Measurements from ENCODE around the gene TCP11L2. TPM values are rescaled to one million over a fixed set of nuclear protein-coding genes. Genes with fewer than 3 reads are reported as not detected.

The TCP11L2 gene
- polyA plus RNA-seq, 3 donors: 23.5 to 37.3 (median 35.8) TPM

DNA sequence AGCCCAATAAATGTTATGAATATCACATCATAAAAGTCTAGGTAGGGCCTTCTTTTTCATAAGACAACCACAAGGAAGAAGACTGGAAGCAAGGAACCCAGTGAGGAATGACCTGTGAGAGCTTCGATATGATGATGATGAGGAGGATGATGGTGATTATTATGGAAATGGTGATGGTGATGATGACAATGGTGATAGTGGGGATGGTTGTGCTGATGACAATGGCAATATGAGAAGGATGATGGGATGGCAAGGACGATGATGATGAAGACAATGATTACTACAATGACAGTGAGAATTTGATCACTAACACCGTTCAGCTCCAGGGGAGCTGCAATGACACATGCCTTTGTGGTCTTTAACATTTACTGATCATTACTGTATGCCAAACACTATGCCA, 47.0 kb upstream of the TCP11L2 start:
- Mint-ChIP-seq H3K9me3 (peaks cover 0 to 6% (median 0%) of the 10 kb centered on the region in 7 donors), H3K4me1 (peaks cover 25% of the 10 kb centered on the region), H3K36me3 (peaks cover 3 to 4% of the 10 kb centered on the region in 2 donors), H3K27me3 (ENCODE audit: low read depth in 3 of 3) (peaks cover 0 to 3% (median 0%) of the 10 kb centered on the region in 3 donors), H3K4me3 (no peak overlapping the region), H3K27ac (no peak overlapping the region)
- H3K4me2 ChIP-seq (replicated peaks; ENCODE audit: extremely low read depth, low read length, poor library complexity, severe bottlenecking): no peak overlapping the region
- no peaks in the 10 kb centered on the region for H3K27me3 ChIP-seq (ENCODE audit: control insufficient read depth in 2 of 2, insufficient read depth in 2 of 2, low read length in 2 of 2)
- no peaks in the 10 kb centered on the region for H3K36me3 ChIP-seq (replicated peaks in 1 of 2; ENCODE audit: control insufficient read depth in 1 of 2, insufficient read depth in 2 of 2, low read length in 2 of 2)
- H4K20me1 ChIP-seq (ENCODE audit: insufficient read depth, low read length): no peaks in the 10 kb centered on the region
- TF ChIP-seq, protein P1, sequence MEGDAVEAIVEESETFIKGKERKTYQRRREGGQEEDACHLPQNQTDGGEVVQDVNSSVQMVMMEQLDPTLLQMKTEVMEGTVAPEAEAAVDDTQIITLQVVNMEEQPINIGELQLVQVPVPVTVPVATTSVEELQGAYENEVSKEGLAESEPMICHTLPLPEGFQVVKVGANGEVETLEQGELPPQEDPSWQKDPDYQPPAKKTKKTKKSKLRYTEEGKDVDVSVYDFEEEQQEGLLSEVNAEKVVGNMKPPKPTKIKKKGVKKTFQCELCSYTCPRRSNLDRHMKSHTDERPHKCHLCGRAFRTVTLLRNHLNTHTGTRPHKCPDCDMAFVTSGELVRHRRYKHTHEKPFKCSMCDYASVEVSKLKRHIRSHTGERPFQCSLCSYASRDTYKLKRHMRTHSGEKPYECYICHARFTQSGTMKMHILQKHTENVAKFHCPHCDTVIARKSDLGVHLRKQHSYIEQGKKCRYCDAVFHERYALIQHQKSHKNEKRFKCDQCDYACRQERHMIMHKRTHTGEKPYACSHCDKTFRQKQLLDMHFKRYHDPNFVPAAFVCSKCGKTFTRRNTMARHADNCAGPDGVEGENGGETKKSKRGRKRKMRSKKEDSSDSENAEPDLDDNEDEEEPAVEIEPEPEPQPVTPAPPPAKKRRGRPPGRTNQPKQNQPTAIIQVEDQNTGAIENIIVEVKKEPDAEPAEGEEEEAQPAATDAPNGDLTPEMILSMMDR (IDR thresholded peaks at IDR 0.05): no peak
- no peak overlapping the region for H2AFZ ChIP-seq (ENCODE audit: insufficient read depth, low read depth, low read length, poor library complexity, severe bottlenecking)
- DNase-seq: no peak
- H3K9ac ChIP-seq (ENCODE audit: insufficient read depth, low read length, poor library complexity, severe bottlenecking): no peak overlapping the region
- WGBS (ENCODE audit: insufficient coverage): no CpG with 5 or more reads among the region's 3 CpGs
- no peaks in the 10 kb centered on the region for H3K79me2 ChIP-seq (ENCODE audit: insufficient read depth, low read length)
- no peaks in the 10 kb centered on the region for H3K9me3 ChIP-seq (replicated peaks in 1 of 2; ENCODE audit: control insufficient read depth in 1 of 2, insufficient read depth in 1 of 2, low read length in 2 of 2)
- H3K27ac ChIP-seq (ENCODE audit: low read depth in 1 of 2, low read length in 2 of 2): no peak overlapping the region
- H3K4me1 ChIP-seq (ENCODE audit: control insufficient read depth in 1 of 2, insufficient read depth in 2 of 2, low read length in 2 of 2): peaks cover 19 to 28% of the 10 kb centered on the region in 2 donors
- intact Hi-C loops (cut with micrococcal nuclease): no loop called here
- no peak overlapping the region for H3K4me3 ChIP-seq (replicated peaks in 1 of 3; ENCODE audit: low read depth in 2 of 3, low read length in 3 of 3)

DNA sequence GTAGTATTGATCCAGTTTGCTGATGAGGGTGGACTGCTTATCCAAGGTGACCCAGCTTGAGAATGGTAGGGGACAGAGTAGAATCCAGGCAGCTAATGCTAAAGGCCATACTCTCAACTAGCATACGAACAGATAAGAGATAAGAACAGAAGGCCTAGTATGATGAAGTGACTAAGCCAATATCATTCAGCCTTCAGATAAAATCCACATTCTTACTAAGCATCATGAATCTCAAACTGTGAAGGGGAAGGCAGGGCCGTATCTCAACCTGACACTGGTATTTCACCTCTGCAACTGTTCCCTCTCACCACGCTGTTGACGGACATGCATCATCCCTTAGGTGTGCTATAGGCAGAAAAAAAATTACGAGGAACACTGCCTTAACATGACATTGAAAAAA, 46.6 kb upstream of the TCP11L2 start:
- H3K27me3 ChIP-seq (ENCODE audit: control insufficient read depth in 2 of 2, insufficient read depth in 2 of 2, low read length in 2 of 2): no peaks in the 10 kb centered on the region
- H3K27me3 Mint-ChIP-seq (ENCODE audit: low read depth in 3 of 3): peaks cover 0 to 3% (median 0%) of the 10 kb centered on the region in 3 donors
- H3K36me3 Mint-ChIP-seq: peaks cover 3 to 4% of the 10 kb centered on the region in 2 donors
- H3K27ac Mint-ChIP-seq: no peak overlapping the region
- no peaks in the 10 kb centered on the region for H3K9me3 ChIP-seq (replicated peaks in 1 of 2; ENCODE audit: control insufficient read depth in 1 of 2, insufficient read depth in 1 of 2, low read length in 2 of 2)
- H3K4me1 ChIP-seq (ENCODE audit: control insufficient read depth in 1 of 2, insufficient read depth in 2 of 2, low read length in 2 of 2): peaks cover 14 to 23% of the 10 kb centered on the region in 2 donors
- peaks cover 21% of the 10 kb centered on the region for H3K4me1 Mint-ChIP-seq
- intact Hi-C loops (cut with micrococcal nuclease): no loop called here
- no peak overlapping the region for H2AFZ ChIP-seq (ENCODE audit: insufficient read depth, low read depth, low read length, poor library complexity, severe bottlenecking)
- no peak overlapping the region for H3K4me3 Mint-ChIP-seq
- WGBS (ENCODE audit: insufficient coverage): 100% methylated on average over 1 of the region's 5 CpGs
- no peak overlapping the region for H3K9ac ChIP-seq (ENCODE audit: insufficient read depth, low read length, poor library complexity, severe bottlenecking)
- H4K20me1 ChIP-seq (ENCODE audit: insufficient read depth, low read length): no peaks in the 10 kb centered on the region
- DNase-seq: no peak
- no peaks in the 10 kb centered on the region for H3K36me3 ChIP-seq (replicated peaks in 1 of 2; ENCODE audit: control insufficient read depth in 1 of 2, insufficient read depth in 2 of 2, low read length in 2 of 2)
- no peak overlapping the region for H3K4me3 ChIP-seq (replicated peaks in 1 of 3; ENCODE audit: low read depth in 2 of 3, low read length in 3 of 3)
- TF ChIP-seq, protein P1 (IDR thresholded peaks at IDR 0.05): no peak
- H3K79me2 ChIP-seq (ENCODE audit: insufficient read depth, low read length): no peaks in the 10 kb centered on the region
- H3K27ac ChIP-seq (ENCODE audit: low read depth in 1 of 2, low read length in 2 of 2): no peak overlapping the region
- H3K9me3 Mint-ChIP-seq: peaks cover 0 to 6% (median 0%) of the 10 kb centered on the region in 7 donors
- H3K4me2 ChIP-seq (replicated peaks; ENCODE audit: extremely low read depth, low read length, poor library complexity, severe bottlenecking): no peak overlapping the region

Data from CD14-positive monocyte (primary cell).